SK-N-SH (cell line): ENCODE measurements around the gene CD2AP. TPM values are rescaled to one million over a fixed set of nuclear protein-coding genes. Genes with fewer than 3 reads are reported as not detected.

Experiments used
- CTCF ChIA-PET: fragments of 300-600, 350-600 bp; formaldehyde crosslinking; extraction: SDS; loops from one replicate; lab custom pipeline; 2021; lab: Yijun Ruan, JAX
- POLR2A ChIA-PET: fragments of 350-600 bp; sonication (Branson Sonifier 250); formaldehyde crosslinking; extraction: SDS; loops from one replicate; lab custom pipeline; 2020; ENCODE audit warnings: antibody characterized with exemption, inconsistent platforms; lab: Yijun Ruan, JAX
- DNase-seq: peaks from one replicate; pipeline ENCODE4 v3.0.0; 2012
- H2AFZ ChIP-seq: fragments of 200-600 bp; sonication (generic); 2 replicates; pipeline ENCODE4 v1.8.1; 2016; ENCODE audit warnings: antibody characterized with exemption, mild to moderate bottlenecking, low read depth
- H3F3A ChIP-seq: fragments of 200-600 bp; sonication (generic); replicated peaks from 2 replicates; pipeline ENCODE3; 2016; ENCODE audit warnings: antibody characterized with exemption, mild to moderate bottlenecking; ENCODE audit not compliant: insufficient read depth
- H3K27ac ChIP-seq, 2 experiments: fragments of 200-500 bp in 1 of 2; fragments of 200-600 bp in 1 of 2; sonication (Bioruptor generic) in 1 of 2; sonication (generic), shearing (Covaris generic) in 1 of 2; 2 replicates each; pipeline versions ENCODE4 v1.5.1 to v1.6.1; 2014 to 2016; ENCODE audit warnings: low read depth in 2 of 2, inconsistent platforms in 1 of 2, low read length in 1 of 2, mild to moderate bottlenecking in 1 of 2, mixed read lengths in 1 of 2
- H3K27me3 ChIP-seq: fragments of 200-600 bp; sonication (generic), shearing (Covaris generic); 2 replicates; pipeline ENCODE4 v1.6.1; 2016; ENCODE audit warnings: mixed run types; ENCODE audit not compliant: insufficient read depth
- H3K36me3 ChIP-seq, 2 experiments: fragments of 200-500 bp in 1 of 2; fragments of 200-600 bp in 1 of 2; sonication (Bioruptor generic) in 1 of 2; sonication (generic) in 1 of 2; replicated peaks in 1 of 2; 2 replicates each; pipeline versions ENCODE3 to v1.5.1; 2014 to 2016; ENCODE audit warnings: low read length in 1 of 2, mild to moderate bottlenecking in 1 of 2; ENCODE audit not compliant: insufficient read depth in 2 of 2, control insufficient read depth in 1 of 2
- H3K4me1 ChIP-seq, 2 experiments: fragments of 200-500 bp in 1 of 2; fragments of 200-600 bp in 1 of 2; sonication (Bioruptor generic) in 1 of 2; sonication (generic), shearing (Covaris generic) in 1 of 2; 2 replicates each; pipeline versions ENCODE4 v1.5.1 to v1.6.1; 2014 to 2016; ENCODE audit warnings: low read depth in 1 of 2, low read length in 1 of 2, mixed run types in 1 of 2; ENCODE audit not compliant: insufficient read depth in 2 of 2, control insufficient read depth in 1 of 2
- H3K4me2 ChIP-seq: fragments of 200-600 bp; sonication (generic), shearing (Covaris generic); 2 replicates; pipeline ENCODE4 v1.6.1; 2017; ENCODE audit warnings: mixed run types
- H3K4me3 ChIP-seq, 2 experiments: fragments of 200-500 bp in 1 of 2; fragments of 200-600 bp in 1 of 2; sonication (Bioruptor generic) in 1 of 2; sonication (generic), shearing (Covaris generic) in 1 of 2; 2 replicates each; pipeline versions ENCODE4 v1.5.1 to v1.8.1; 2014 to 2016; ENCODE audit warnings: low read depth in 2 of 2, inconsistent platforms in 1 of 2, low read length in 1 of 2, mild to moderate bottlenecking in 1 of 2, mixed read lengths in 1 of 2, moderate library complexity in 1 of 2
- H3K79me2 ChIP-seq: fragments of 200-600 bp; sonication (generic); 2 replicates; pipeline ENCODE4 v1.8.1; 2017; ENCODE audit warnings: mild to moderate bottlenecking; ENCODE audit not compliant: insufficient read depth
- H3K9ac ChIP-seq: fragments of 200-600 bp; sonication (generic); 2 replicates; pipeline ENCODE4 v1.6.1; 2017; ENCODE audit warnings: mixed run types
- H3K9me2 ChIP-seq: fragments of 200-600 bp; sonication (generic); 2 replicates; pipeline ENCODE4 v1.6.1; 2017; ENCODE audit warnings: mixed run types
- H3K9me3 ChIP-seq: fragments of 200-600 bp; sonication (generic); 2 replicates; pipeline ENCODE4 v1.6.1; 2017; ENCODE audit warnings: mixed run types, mild to moderate bottlenecking, moderate library complexity
- H4K20me1 ChIP-seq: fragments of 200-600 bp; sonication (generic); 2 replicates; pipeline ENCODE4 v1.6.1; 2017; ENCODE audit warnings: mild to moderate bottlenecking, mixed run types; ENCODE audit not compliant: insufficient read depth
- CTCF ChIP-seq: fragments of 200-600 bp; sonication (generic); IDR thresholded peaks from 2 replicates; pipeline ENCODE4 v1.6.1; 2017; ENCODE audit warnings: antibody characterized with exemption, mild to moderate bottlenecking, moderate library complexity
- FOXJ3 ChIP-seq: sonication (generic); formaldehyde crosslinking; IDR thresholded peaks from 2 replicates; pipeline ENCODE4 v1.5.1; 2020; ENCODE audit warnings: mild to moderate bottlenecking, missing genetic modification reagents
- IRF3 ChIP-seq: fragments of 150-350 bp; IDR thresholded peaks from 2 replicates; pipeline ENCODE4 v1.6.1; 2016; ENCODE audit warnings: mild to moderate bottlenecking, low read depth, low read length
- JUND ChIP-seq: IDR thresholded peaks from 2 replicates; pipeline ENCODE4 v1.4.0; 2012
- MAX ChIP-seq: IDR thresholded peaks from 2 replicates; pipeline ENCODE4 v1.4.0; 2012; ENCODE audit warnings: low read depth
- RXRA ChIP-seq: IDR thresholded peaks from 2 replicates; pipeline ENCODE4 v1.4.0; 2012; ENCODE audit warnings: low read depth, mild to moderate bottlenecking, borderline replicate concordance
- SIN3A ChIP-seq: IDR thresholded peaks from 2 replicates; pipeline ENCODE4 v1.6.1; 2012; ENCODE audit warnings: low read depth, mild to moderate bottlenecking, low read length, moderate library complexity, borderline replicate concordance
- TAF1 ChIP-seq: IDR thresholded peaks from 2 replicates; pipeline ENCODE4 v1.6.1; 2012; ENCODE audit warnings: low read depth, mild to moderate bottlenecking, low read length, moderate library complexity, borderline replicate concordance
- ZBTB33 ChIP-seq: IDR thresholded peaks from 2 replicates; pipeline ENCODE4 v1.4.0; 2012; ENCODE audit warnings: low read depth, borderline replicate concordance
- WGBS: methylation state at CpG from one replicate; pipeline ENCODE4 v1.1.6; 2017; ENCODE audit warnings: low lambda C conversion rate; 5-methylcytosine and 5-hydroxymethylcytosine counted together
- polyA plus RNA-seq, 3 experiments: library from polyadenylated mRNA; depleted of rRNA; stranded (reverse); fragments of >200 nt; gene quantifications; 2 replicates each; pipeline ENCODE4 v1.2.3, GENCODE V29; 2012

Gene CD2AP
- polyA plus RNA-seq, 1 of the 3 experiments (the other 2 are of a cell fraction): 1.6 TPM

- TF ChIP-seq JUND (no peak), TAF1 (no peak)
These were observed 21.0 kb upstream of the CD2AP start (continued) for GRCh38 chr6:47456536-47456975.

- Histone ChIP-seq H3K4me2 (no peak overlapping the region), H3K9me2 (no peaks in the 10 kb centered on the region), H3K9ac (no peak overlapping the region), H3K27me3 (peaks cover 12% of the 10 kb centered on the region; the same call in 1 of the 2 replicates), H3K36me3 (no peaks in the 10 kb centered on the region), H3F3A (no peaks in the 10 kb centered on the region), H3K4me3 (no peak overlapping the region), H3K9me3 (no peaks in the 10 kb centered on the region), H3K27ac (no peak overlapping the region), H4K20me1 (no peaks in the 10 kb centered on the region), H2AFZ (no peak overlapping the region), H3K4me1 (no peaks in the 10 kb centered on the region), H3K79me2 (no peaks in the 10 kb centered on the region)
- no peak for DNase-seq
- CTCF ChIA-PET: no interaction called here
- 21% methylated on average over 2 of the region's 2 CpGs for WGBS
- POLR2A ChIA-PET: no interaction called here
- no peak for TF ChIP-seq IRF3
These were observed 20.2 kb upstream of the CD2AP start for GRCh38 chr6:47457370-47457769.

- 8% methylated on average over 1 of the region's 1 CpG for WGBS
- no peak for DNase-seq
These were observed 13.5 kb upstream of the CD2AP start for GRCh38 chr6:47464052-47464451.

More at GRCh38 chr6:47464052-47464451, 13.5 kb upstream of the CD2AP start:
- no peak overlapping the region for H3K4me3 ChIP-seq
- no peaks in the 10 kb centered on the region for H3K36me3 ChIP-seq
- CTCF ChIA-PET: no interaction called here
- no peak overlapping the region for H3K4me2 ChIP-seq
- no peaks in the 10 kb centered on the region for H3F3A ChIP-seq
- no peaks in the 10 kb centered on the region for H3K4me1 ChIP-seq
- H2AFZ ChIP-seq: no peak overlapping the region
- no peaks in the 10 kb centered on the region for H3K79me2 ChIP-seq
- H4K20me1 ChIP-seq: no peaks in the 10 kb centered on the region
- no peaks in the 10 kb centered on the region for H3K9me3 ChIP-seq
- POLR2A ChIA-PET: no interaction called here
- H3K9ac ChIP-seq: no peak overlapping the region
- H3K27me3 ChIP-seq: peaks cover 8% of the 10 kb centered on the region; the same call in 1 of the 2 replicates
- no peak for TF ChIP-seq TAF1
- TF ChIP-seq SIN3A: no peak
- no peak for TF ChIP-seq RXRA
- no peak for TF ChIP-seq ZBTB33
- no peak for TF ChIP-seq MAX
- no peak for TF ChIP-seq FOXJ3 (CRISPR knock-in tag)
- TF ChIP-seq CTCF: no peak
- H3K9me2 ChIP-seq: no peaks in the 10 kb centered on the region
- no peak overlapping the region for H3K27ac ChIP-seq
